Stimulated activated CD8-positive, alpha-beta memory T cell treated with anti-CD3 and anti-CD28 coated beads, Interleukin-12 subunit alpha, Interleukin-12 subunit beta, amount 100 ng/mL, for 24 hours (primary cell): ENCODE data around the gene ZBTB43.

Experiments
- DNase-seq: peaks from one replicate; pipeline ENCODE4 v3.0.0-alpha.2; 2020; ENCODE audit errors: extremely low read depth

The ZBTB43 gene

DNA sequence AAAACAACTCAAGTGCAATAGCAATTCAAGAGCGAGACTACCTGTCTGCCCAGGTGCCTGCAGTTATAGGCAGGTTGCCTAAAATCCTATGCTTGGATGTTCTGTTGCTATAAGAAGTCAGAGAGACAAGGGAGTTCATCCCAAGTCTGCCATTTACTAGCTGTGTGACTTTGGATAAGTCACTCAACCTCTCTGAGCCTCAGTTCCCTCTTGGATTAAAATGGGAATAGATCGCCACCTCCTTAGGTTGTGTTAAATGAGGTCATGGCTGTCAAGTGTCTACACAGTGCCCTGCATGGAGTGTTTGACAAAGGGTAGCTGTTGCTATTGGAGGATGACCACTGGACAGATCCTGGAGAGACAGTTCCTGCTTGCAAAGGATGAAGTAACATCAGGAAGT, 54.3 kb downstream of the ZBTB43 start:
- DNase-seq = no peak

- peak; percentile 45 for DNase-seq
Observed at GRCh38 chr9:126860077-126860756, 55.4 kb downstream of the ZBTB43 start, which contains the start of gene ZBTB34. Gene ZBTB34, plus strand, starts transcription at chr9:126860639. Its CDS starts 18,761 bp downstream, at chr9:126879400.

GRCh38 chr9:126860757-126861466, 56.1 kb downstream of the ZBTB43 start:
- no peak for DNase-seq

DNA sequence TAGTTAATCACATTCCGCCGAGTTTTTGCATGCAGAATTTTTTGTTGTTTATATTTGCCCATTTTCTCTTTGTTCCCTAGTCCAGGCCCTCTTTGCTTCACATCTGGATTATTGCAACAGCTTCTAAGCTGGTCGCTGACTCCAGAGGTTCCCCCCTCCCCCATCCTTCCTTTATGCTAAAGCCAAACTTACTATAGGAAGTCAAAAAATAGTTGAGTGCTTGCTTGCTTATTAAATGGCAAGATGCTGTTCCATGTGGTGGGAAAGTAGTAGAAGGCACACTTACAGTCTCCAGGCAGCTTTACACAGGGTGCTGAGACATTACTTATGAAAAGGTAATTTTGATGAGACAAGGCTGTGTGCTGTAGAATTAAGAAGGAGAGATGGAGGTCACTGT, 56.9 kb downstream of the ZBTB43 start:
- DNase-seq = no peak

GRCh38 chr9:126862104-126862761, 57.4 kb downstream of the ZBTB43 start:
- no peak for DNase-seq

DNA sequence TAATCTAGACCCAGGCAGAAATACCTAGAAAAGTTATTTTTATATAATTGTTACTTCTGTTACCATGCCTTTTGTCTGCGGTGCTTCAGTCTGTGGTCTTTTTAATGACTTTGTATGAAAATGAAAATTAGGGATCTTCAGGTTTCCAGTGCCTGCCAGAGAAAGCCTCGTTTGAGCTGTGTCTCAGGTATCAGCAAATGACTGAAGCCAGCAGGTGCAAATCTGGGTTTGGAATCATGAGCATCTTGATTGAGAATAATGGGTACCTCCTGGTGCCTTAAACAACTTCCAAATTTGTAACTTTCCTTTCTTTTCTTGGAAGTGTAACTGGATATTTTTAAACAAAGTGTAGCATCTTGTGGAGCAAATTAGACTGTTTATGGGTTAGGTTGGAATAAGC, 59.9 kb downstream of the ZBTB43 start:
- DNase-seq = no peak

- no peak for DNase-seq
Observed at GRCh38 chr9:126869368-126869767, 64.5 kb downstream of the ZBTB43 start.

GRCh38 chr9:126872516-126872915, 67.7 kb downstream of the ZBTB43 start:
- DNase-seq = no peak

GRCh38 chr9:126874546-126875314, 69.9 kb downstream of the ZBTB43 start:
- no peak for DNase-seq

DNA sequence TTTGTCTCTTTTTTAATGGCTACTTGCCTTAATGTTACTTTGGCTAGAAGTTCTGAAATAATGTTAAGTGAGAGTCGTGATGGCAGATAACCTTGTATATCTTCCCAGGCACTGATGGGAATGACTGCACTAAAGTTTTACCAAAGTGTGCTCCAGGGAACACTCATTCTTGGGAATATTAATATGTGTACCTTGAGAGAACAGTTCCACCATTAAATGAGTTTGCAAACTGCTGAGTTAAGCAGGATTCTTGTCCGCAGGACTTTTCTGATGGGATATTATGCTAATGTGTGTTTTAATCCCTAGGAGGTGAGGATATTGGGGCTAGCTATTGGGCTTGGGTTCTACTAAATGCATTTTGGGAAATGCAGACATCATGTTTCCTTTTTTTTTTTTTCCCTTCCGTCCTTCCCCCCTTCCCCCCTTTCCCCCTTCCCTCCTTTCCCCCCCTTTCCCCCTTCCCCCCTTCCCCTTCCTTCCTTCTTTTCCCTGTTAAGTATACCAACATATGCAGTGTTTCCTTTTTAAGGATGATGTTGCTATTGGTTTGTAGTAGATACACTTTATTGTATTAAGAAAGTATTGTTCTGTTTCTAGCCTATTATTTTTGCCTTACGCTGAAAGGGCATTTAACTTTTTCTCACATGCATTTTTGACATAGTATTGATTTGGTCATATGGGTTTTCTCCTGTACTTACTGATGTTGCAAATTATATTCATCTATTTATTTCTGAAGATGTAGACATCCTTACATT, 71.1 kb downstream of the ZBTB43 start:
- DNase-seq = no peak

DNA sequence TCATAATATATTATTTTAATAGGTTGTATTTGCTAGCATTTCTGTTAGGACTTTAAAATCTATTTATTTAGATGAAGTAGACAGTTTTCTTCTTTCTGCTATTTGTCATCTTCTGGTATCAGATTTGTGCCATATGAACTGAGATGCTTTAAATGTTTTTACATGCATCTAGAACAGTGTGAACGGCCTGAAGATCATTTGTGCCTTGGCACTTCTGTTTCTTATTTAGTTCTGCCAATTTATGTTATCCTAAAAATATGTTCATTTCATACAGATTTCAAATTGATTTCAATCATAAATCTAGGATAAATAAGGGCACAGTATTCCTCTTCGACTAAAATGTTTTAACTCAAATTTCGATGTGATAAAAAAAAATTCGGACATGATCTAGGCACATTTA, 71.7 kb downstream of the ZBTB43 start:
- no peak for DNase-seq

GRCh38 chr9:126877418-126877817, 72.6 kb downstream of the ZBTB43 start:
- DNase-seq = no peak

DNA sequence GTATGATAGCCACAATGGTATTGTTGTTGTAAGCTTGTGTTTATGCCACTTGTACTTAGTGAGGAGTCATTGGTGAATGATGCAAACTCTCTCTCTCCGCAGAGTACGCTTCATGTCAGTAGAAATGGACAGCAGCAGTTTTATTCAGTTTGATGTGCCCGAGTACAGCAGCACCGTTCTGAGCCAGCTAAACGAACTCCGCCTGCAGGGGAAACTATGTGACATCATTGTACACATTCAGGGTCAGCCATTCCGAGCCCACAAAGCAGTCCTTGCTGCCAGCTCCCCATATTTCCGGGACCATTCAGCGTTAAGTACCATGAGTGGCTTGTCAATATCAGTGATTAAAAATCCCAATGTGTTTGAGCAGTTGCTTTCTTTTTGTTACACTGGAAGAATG, 74.4 kb downstream of the ZBTB43 start:
- DNase-seq = no peak

GRCh38 chr9:126880226-126880946, 75.5 kb downstream of the ZBTB43 start:
- DNase-seq = no peak

DNA sequence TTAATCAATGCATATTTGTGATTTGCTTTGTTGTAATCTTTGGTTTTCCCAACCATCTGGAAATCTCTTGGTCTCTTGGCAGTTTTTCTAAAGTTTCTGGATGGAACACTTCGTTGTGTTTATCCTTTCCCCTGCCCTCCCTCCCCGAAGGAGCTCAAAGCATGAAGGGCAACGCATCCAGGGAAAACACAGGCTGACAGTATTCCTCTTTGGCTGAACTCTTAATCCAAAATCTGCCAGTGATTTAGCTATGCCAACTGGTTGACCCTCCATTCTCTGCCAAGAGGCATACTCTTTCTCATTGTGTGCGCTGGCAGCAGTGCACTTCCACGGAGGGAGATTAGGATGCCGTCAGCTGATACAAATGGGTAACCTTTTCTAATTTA, 76.1 kb downstream of the ZBTB43 start:
- DNase-seq = no peak

DNA sequence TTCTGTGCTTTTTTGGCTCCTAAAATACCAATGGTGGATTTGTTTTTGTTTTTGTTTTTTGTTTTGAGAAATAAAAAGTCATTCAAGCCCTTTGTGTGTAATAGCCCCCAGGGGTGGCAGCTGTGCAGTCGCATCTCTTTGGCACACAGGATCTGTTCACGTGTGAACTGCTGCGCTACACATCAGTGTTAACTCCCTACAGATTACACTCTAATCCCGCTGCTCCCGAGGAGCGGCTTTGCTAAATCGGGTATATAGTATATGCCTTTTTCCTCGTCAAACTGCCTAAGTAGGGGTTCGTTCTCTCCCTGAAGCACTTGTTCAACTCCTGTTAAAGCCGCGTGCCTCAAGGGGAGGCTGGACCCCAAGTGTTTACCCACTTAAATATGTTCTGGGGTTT, 77.9 kb downstream of the ZBTB43 start:
- no peak for DNase-seq

GRCh38 chr9:126883636-126884035, 78.8 kb downstream of the ZBTB43 start:
- DNase-seq = no peak

DNA sequence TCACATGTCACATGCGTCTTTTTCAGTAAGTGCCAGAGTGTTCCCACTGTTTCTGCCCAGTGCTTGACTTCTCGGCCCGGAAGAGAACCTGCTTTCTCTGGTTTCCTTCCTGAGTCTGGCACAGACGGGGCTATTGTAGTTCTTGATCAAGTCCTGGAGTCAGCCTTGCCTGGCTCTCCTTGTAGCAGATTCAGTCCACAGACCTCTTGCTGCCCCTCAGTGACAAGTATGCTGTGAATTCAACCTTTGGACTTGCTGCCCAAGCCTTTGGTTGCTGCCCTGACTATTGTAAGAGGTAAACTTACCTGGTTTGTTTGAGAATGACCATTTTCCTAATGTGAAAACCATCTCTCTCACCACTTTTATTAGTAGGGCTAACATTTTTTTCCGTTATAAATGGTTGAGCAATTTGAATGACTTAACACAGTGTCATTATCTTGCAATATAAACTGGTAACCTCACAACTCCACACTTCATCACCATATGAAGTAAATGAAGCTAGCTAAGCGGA, 80.3 kb downstream of the ZBTB43 start:
- no peak for DNase-seq

DNA sequence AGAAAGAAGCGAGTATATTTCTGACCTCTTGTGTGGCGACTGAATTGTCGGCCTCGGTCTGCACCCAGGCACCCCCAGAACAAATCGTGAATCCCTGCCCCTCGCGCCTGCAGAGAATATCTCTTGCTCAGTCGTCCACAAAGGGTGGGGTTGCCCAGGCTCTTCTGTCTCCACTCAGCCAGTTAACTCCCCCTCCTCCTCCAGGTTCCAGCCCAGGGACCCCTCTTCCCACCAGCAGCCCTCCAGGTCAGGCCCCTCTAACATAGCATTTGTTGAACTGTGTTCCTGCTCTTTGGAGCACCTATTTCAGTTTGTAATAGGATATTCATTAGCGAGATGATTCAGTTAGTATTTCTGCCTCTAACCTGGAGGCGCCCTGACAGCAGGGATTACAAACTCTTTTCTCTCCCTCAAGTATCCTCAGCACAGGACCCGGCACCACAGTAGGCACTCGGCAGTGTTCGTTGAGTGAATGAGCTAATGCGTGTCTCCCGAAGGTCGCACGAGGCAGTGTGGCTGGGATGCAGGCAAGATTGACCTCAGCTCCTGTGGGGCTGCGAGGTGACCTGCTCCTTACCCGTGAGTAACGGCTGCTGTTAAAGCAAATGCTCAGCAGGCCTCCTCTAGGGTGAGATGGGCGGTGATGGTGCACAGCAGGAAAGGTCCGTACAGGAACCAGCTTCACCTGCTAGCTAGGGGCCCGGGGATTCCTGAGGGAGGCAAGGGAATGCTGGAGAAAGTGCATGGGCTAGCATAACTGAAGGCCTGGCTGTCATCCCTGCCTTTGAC, 81.4 kb downstream of the ZBTB43 start:
- no peak for DNase-seq

- no peak for DNase-seq
Observed at GRCh38 chr9:126886897-126887296, 82.1 kb downstream of the ZBTB43 start.
